BLaER1 treated with 17β-estradiol and CSF1 and Interleukin-3, amounts not matched to agents 10 nM and 100 nM (cell line): ENCODE results near the gene PFKFB1.
A peak's percentile ranks its signal among the peaks of the same experiment; 100 is the strongest.

Experiments used
- H3K27ac ChIP-seq, 11 experiments: shearing (Covaris generic); formaldehyde crosslinking; 2 replicates each; pipeline ENCODE4 v1.8.1; 2022
- H3K27me3 ChIP-seq, 11 experiments: shearing (Covaris generic); formaldehyde crosslinking; 2 replicates each; pipeline ENCODE4 v1.8.1; 2022
- H3K36me3 ChIP-seq, 11 experiments: shearing (Covaris generic); formaldehyde crosslinking; 2 replicates each; pipeline ENCODE4 v1.8.1; 2022
- H3K4me1 ChIP-seq, 10 experiments: shearing (Covaris generic); formaldehyde crosslinking; 2 replicates each; pipeline ENCODE4 v1.8.1; 2022
- H3K4me2 ChIP-seq, 11 experiments: shearing (Covaris generic); formaldehyde crosslinking; 2 replicates each; pipeline ENCODE4 v1.8.1; 2022
- H3K4me3 ChIP-seq, 10 experiments: shearing (Covaris generic); formaldehyde crosslinking; 2 replicates each; pipeline ENCODE4 v1.8.1; 2022
- H3K9ac ChIP-seq, 11 experiments: shearing (Covaris generic); formaldehyde crosslinking; 2 replicates each; pipeline ENCODE4 v1.8.1; 2022
- H3K9me3 ChIP-seq, 11 experiments: shearing (Covaris generic); formaldehyde crosslinking; replicated peaks in 1 of 11; 2 replicates each; pipeline ENCODE4 v1.8.1; 2022
- H4K20me1 ChIP-seq, 11 experiments: shearing (Covaris generic); formaldehyde crosslinking; 2 replicates each; pipeline ENCODE4 v1.8.1; 2022
- Cebpa-rat ChIP-seq, 11 experiments: shearing (Covaris generic); IDR thresholded peaks; 2 replicates each; pipeline ENCODE4 v1.8.1; 2022

Gene PFKFB1

GRCh38 chrX:55026143-55026542 is 32.2 kb upstream of the PFKFB1 start:
- H3K9me3 ChIP-seq = no peaks in the 10 kb centered on the region
- H3K4me1 ChIP-seq = no peaks in the 10 kb centered on the region
- H3K27ac ChIP-seq = no peak overlapping the region
- no peak overlapping the region for H3K9ac ChIP-seq
- TF ChIP-seq Cebpa-rat (IDR thresholded peaks at IDR 0.05) = no peak
- H3K4me3 ChIP-seq = no peak overlapping the region
- H4K20me1 ChIP-seq = no peaks in the 10 kb centered on the region
- no peaks in the 10 kb centered on the region for H3K36me3 ChIP-seq
- H3K4me2 ChIP-seq = no peak overlapping the region
- peaks cover 82 to 97% (median 91%) of the 10 kb centered on the region in 11 experiments for H3K27me3 ChIP-seq

GRCh38 chrX:55014897-55015299 is 20.9 kb upstream of the PFKFB1 start:
- Histone ChIP-seq H3K9me3 (no peaks in the 10 kb centered on the region), H4K20me1 (no peaks in the 10 kb centered on the region; a peak in 1 of 22 replicates), H3K4me2 (no peak overlapping the region), H3K4me1 (peaks cover 0 to 2% (median 0%) of the 10 kb centered on the region in 10 experiments; a peak in 3 of 20 replicates), H3K27ac (no peak overlapping the region), H3K4me3 (no peak overlapping the region), H3K9ac (no peak overlapping the region), H3K27me3 (peaks cover 82 to 100% (median 98%) of the 10 kb centered on the region in 11 experiments), H3K36me3 (no peaks in the 10 kb centered on the region)
- TF ChIP-seq Cebpa-rat (IDR thresholded peaks at IDR 0.05) = no peak

GRCh38 chrX:55011294-55011693 is 17.3 kb upstream of the PFKFB1 start:
- H3K4me3 ChIP-seq = no peak overlapping the region
- TF ChIP-seq Cebpa-rat (IDR thresholded peaks at IDR 0.05) = no peak
- no peaks in the 10 kb centered on the region for H3K9me3 ChIP-seq
- H4K20me1 ChIP-seq = peaks cover 0 to 23% (median 0%) of the 10 kb centered on the region in 11 experiments; a peak in 6 of 22 replicates
- no peak overlapping the region for H3K4me2 ChIP-seq
- peaks cover 3 to 38% (median 12%) of the 10 kb centered on the region in 10 experiments; a peak in 14 of 20 replicates for H3K4me1 ChIP-seq
- no peak overlapping the region for H3K27ac ChIP-seq
- H3K27me3 ChIP-seq = peaks cover 68 to 100% (median 98%) of the 10 kb centered on the region in 11 experiments
- H3K9ac ChIP-seq = no peak overlapping the region
- peaks cover 3 to 13% (median 11%) of the 10 kb centered on the region in 11 experiments; a peak in 18 of 22 replicates for H3K36me3 ChIP-seq

GRCh38 chrX:55008571-55009358 is 14.8 kb upstream of the PFKFB1 start:
- Histone ChIP-seq H3K4me1 (peaks cover 3 to 64% (median 12%) of the 10 kb centered on the region in 10 experiments; a peak in 14 of 20 replicates), H3K27me3 (peaks cover 64 to 99% (median 97%) of the 10 kb centered on the region in 11 experiments), H3K4me3 (no peak overlapping the region), H3K9me3 (no peaks in the 10 kb centered on the region), H4K20me1 (peaks cover 0 to 33% (median 4%) of the 10 kb centered on the region in 11 experiments; a peak in 8 of 22 replicates), H3K4me2 (peak overlapping the region in 7 of 11 experiments; percentile 3 to 68 (median 51); a peak in 11 of 22 replicates), H3K36me3 (peaks cover 20 to 37% (median 34%) of the 10 kb centered on the region in 11 experiments; a peak in 21 of 22 replicates), H3K9ac (peak overlapping the region in 2 of 11 experiments; percentile 9 to 50; a peak in 2 of 22 replicates), H3K27ac (peak overlapping the region in 5 of 11 experiments; percentile 12 to 69 (median 30); a peak in 6 of 22 replicates)
- no peak for TF ChIP-seq Cebpa-rat (IDR thresholded peaks at IDR 0.05)

- H3K4me1 ChIP-seq = peaks cover 3 to 64% (median 12%) of the 10 kb centered on the region in 10 experiments; a peak in 14 of 20 replicates
- TF ChIP-seq Cebpa-rat (IDR thresholded peaks at IDR 0.05) = no peak
- H3K9me3 ChIP-seq = no peaks in the 10 kb centered on the region
- H3K4me3 ChIP-seq = no peak overlapping the region
- H3K27ac ChIP-seq = no peak overlapping the region
- H4K20me1 ChIP-seq = peaks cover 0 to 33% (median 5%) of the 10 kb centered on the region in 11 experiments; a peak in 8 of 22 replicates
- H3K9ac ChIP-seq = no peak overlapping the region
- H3K36me3 ChIP-seq = peaks cover 31 to 49% (median 43%) of the 10 kb centered on the region in 11 experiments
- peak overlapping the region in 5 of 11 experiments; percentile 49 to 68 (median 64); a peak in 6 of 22 replicates for H3K4me2 ChIP-seq
- H3K27me3 ChIP-seq = peaks cover 66 to 99% (median 97%) of the 10 kb centered on the region in 11 experiments
Observed at GRCh38 chrX:55007656-55008055, 13.7 kb upstream of the PFKFB1 start.

GRCh38 chrX:55006827-55007621 is 13.0 kb upstream of the PFKFB1 start:
- peaks cover 0 to 33% (median 5%) of the 10 kb centered on the region in 11 experiments; a peak in 8 of 22 replicates for H4K20me1 ChIP-seq
- H3K9ac ChIP-seq = no peak overlapping the region
- no peaks in the 10 kb centered on the region for H3K9me3 ChIP-seq
- no peak for TF ChIP-seq Cebpa-rat (IDR thresholded peaks at IDR 0.05)
- peaks cover 33 to 54% (median 49%) of the 10 kb centered on the region in 11 experiments for H3K36me3 ChIP-seq
- H3K4me2 ChIP-seq = peak overlapping the region in 2 of 11 experiments; percentile 45 to 68; a peak in 4 of 22 replicates
- H3K27me3 ChIP-seq = peaks cover 66 to 99% (median 97%) of the 10 kb centered on the region in 11 experiments
- no peak overlapping the region for H3K4me3 ChIP-seq
- peaks cover 3 to 69% (median 13%) of the 10 kb centered on the region in 10 experiments; a peak in 14 of 20 replicates for H3K4me1 ChIP-seq
- no peak overlapping the region for H3K27ac ChIP-seq

GRCh38 chrX:55005256-55005655 is 11.3 kb upstream of the PFKFB1 start:
- H3K36me3 ChIP-seq = peaks cover 33 to 60% (median 49%) of the 10 kb centered on the region in 11 experiments
- H3K4me3 ChIP-seq = no peak overlapping the region
- H3K27ac ChIP-seq = peak overlapping the region in 2 of 11 experiments; percentile 4 to 22; a peak in 2 of 22 replicates
- peak overlapping the region in 2 of 11 experiments; percentile 45 to 68; a peak in 5 of 22 replicates for H3K4me2 ChIP-seq
- peaks cover 9 to 81% (median 21%) of the 10 kb centered on the region in 10 experiments; a peak in 18 of 20 replicates for H3K4me1 ChIP-seq
- H4K20me1 ChIP-seq = peaks cover 0 to 33% (median 5%) of the 10 kb centered on the region in 11 experiments; a peak in 8 of 22 replicates
- peaks cover 0 to 2% (median 0%) of the 10 kb centered on the region in 11 experiments; a peak in 3 of 22 replicates for H3K9me3 ChIP-seq
- no peak overlapping the region for H3K9ac ChIP-seq
- peaks cover 68 to 100% (median 98%) of the 10 kb centered on the region in 11 experiments for H3K27me3 ChIP-seq
- no peak for TF ChIP-seq Cebpa-rat (IDR thresholded peaks at IDR 0.05)

- Histone ChIP-seq H3K9ac (no peak overlapping the region), H3K4me3 (no peak overlapping the region), H3K9me3 (peaks cover 0 to 9% (median 0%) of the 10 kb centered on the region in 11 experiments; a peak in 3 of 22 replicates), H3K27me3 (peaks cover 63 to 100% (median 98%) of the 10 kb centered on the region in 11 experiments), H3K4me2 (peak overlapping the region in 1 of 11 experiments; percentile 68; a peak in 1 of 22 replicates), H3K27ac (no peak overlapping the region), H3K4me1 (peaks cover 11 to 73% (median 22%) of the 10 kb centered on the region in 10 experiments; a peak in 18 of 20 replicates), H3K36me3 (peaks cover 33 to 60% (median 49%) of the 10 kb centered on the region in 11 experiments), H4K20me1 (peaks cover 0 to 33% (median 5%) of the 10 kb centered on the region in 11 experiments; a peak in 8 of 22 replicates)
- no peak for TF ChIP-seq Cebpa-rat (IDR thresholded peaks at IDR 0.05)
Observed at GRCh38 chrX:55004231-55004630, 10.2 kb upstream of the PFKFB1 start.
